HG03558 (cell line): Measurements from ENCODE around the gene NCKAP1.

Experiments
- ATAC-seq: cut with Tn5 transposase; IDR thresholded peaks from one replicate; pipeline ENCODE4 v1.9.1; 2021; ENCODE audit warnings: moderate number of reproducible peaks; ENCODE audit not compliant: unreplicated experiment; ENCODE audit errors: extremely low read depth

NCKAP1 gene

GRCh38 chr2:182954789-182955188, 83.5 kb downstream of the NCKAP1 start:
- no peak for ATAC-seq

- no peak for ATAC-seq
Observed at GRCh38 chr2:182952741-182953450, 85.4 kb downstream of the NCKAP1 start.

- ATAC-seq = peak; percentile 63
Observed at GRCh38 chr2:182951948-182952663, 86.2 kb downstream of the NCKAP1 start.

- no peak for ATAC-seq
Observed at GRCh38 chr2:182950546-182950945, 87.7 kb downstream of the NCKAP1 start.

- no peak for ATAC-seq
Observed at GRCh38 chr2:182949572-182950189, 88.6 kb downstream of the NCKAP1 start.

- no peak for ATAC-seq
Observed at GRCh38 chr2:182949052-182949451, 89.2 kb downstream of the NCKAP1 start.

- ATAC-seq = no peak
Observed at GRCh38 chr2:182946958-182947369, 91.3 kb downstream of the NCKAP1 start.

- no peak for ATAC-seq
Observed at GRCh38 chr2:182943339-182943738, 94.9 kb downstream of the NCKAP1 start.

- no peak for ATAC-seq
Observed at GRCh38 chr2:182942756-182943155, 95.5 kb downstream of the NCKAP1 start.

- no peak for ATAC-seq
Observed at GRCh38 chr2:182941919-182942318, 96.3 kb downstream of the NCKAP1 start.

- no peak for ATAC-seq
Observed at GRCh38 chr2:182941121-182941722, 97.0 kb downstream of the NCKAP1 start.

- ATAC-seq = no peak
Observed at GRCh38 chr2:182937870-182938269, 100.4 kb downstream of the NCKAP1 start.

- ATAC-seq = peak; percentile 54
Observed at GRCh38 chr2:182933629-182934028, 104.6 kb downstream of the NCKAP1 start.

GRCh38 chr2:182929972-182930371, 108.3 kb downstream of the NCKAP1 start:
- ATAC-seq = no peak

- no peak for ATAC-seq
Observed at GRCh38 chr2:182924306-182924705, 114.0 kb downstream of the NCKAP1 start.

- no peak for ATAC-seq
Observed at GRCh38 chr2:182921234-182921633, 117.0 kb downstream of the NCKAP1 start.

GRCh38 chr2:182920631-182921056, 117.6 kb downstream of the NCKAP1 start:
- ATAC-seq = no peak

GRCh38 chr2:182920089-182920488, 118.2 kb downstream of the NCKAP1 start:
- ATAC-seq = no peak

- no peak for ATAC-seq
Observed at GRCh38 chr2:182918961-182919652, 119.2 kb downstream of the NCKAP1 start.

GRCh38 chr2:182917924-182918323, 120.3 kb downstream of the NCKAP1 start:
- ATAC-seq = no peak
